Ascending aorta (tissue), 2 donors: ENCODE results near the gene MAT2B. TPM values are rescaled to one million over a fixed set of nuclear protein-coding genes. Genes with fewer than 3 reads are reported as not detected.

Source experiments
- DNase-seq, 2 donors: peaks; one replicate each; pipeline ENCODE4 v3.0.0-alpha.2; 2019; ENCODE audit warnings: low spot score in 2 of 2
- H3K27ac ChIP-seq, 2 donors: fragments of 200-600 bp; sonication (generic); one replicate each; pipeline ENCODE4 v1.5.1; 2016 to 2017; ENCODE audit warnings: mild to moderate bottlenecking in 1 of 2
- H3K27me3 ChIP-seq: fragments of 200-600 bp; sonication (generic); one replicate; pipeline ENCODE4 v1.5.1; 2017
- H3K36me3 ChIP-seq, 2 donors: fragments of 200-600 bp; sonication (generic); one replicate each; pipeline ENCODE4 v1.5.1; 2016
- H3K4me1 ChIP-seq, 2 donors: fragments of 200-600 bp; sonication (generic); one replicate each; pipeline ENCODE4 v1.5.1; 2016 to 2017; ENCODE audit warnings: mild to moderate bottlenecking in 1 of 2
- H3K4me3 ChIP-seq, 2 donors: fragments of 200-600 bp; sonication (generic); one replicate each; pipeline ENCODE4 v1.5.1; 2016 to 2017; ENCODE audit warnings: mild to moderate bottlenecking in 1 of 2
- H3K9me3 ChIP-seq, 2 donors: fragments of 200-600 bp; sonication (generic); one replicate each; pipeline ENCODE4 v1.5.1; 2016
- intact Hi-C: fragments of 100-400 bp; cut with DNase I; formaldehyde crosslinking; loops from one replicate; pipeline ENCODE4 v1.15.1; 2023
- total RNA-seq: library from RNA; depleted of rRNA; stranded (reverse); fragments of >200 nt; gene quantifications from one replicate; pipeline ENCODE4 v1.1.0, GENCODE V29; 2016
- TF ChIP-seq, protein P1 (sequence below), 3 experiments: fragments of 200-600 bp in 2 of 3; fragments of 450-650 bp in 1 of 3; sonication (generic) in 2 of 3; IDR thresholded peaks; one replicate each; pipeline ENCODE4 v1.5.1; 2016 to 2019; ENCODE audit warnings: antibody characterized with exemption in 3 of 3, mild to moderate bottlenecking in 1 of 3, moderate library complexity in 1 of 3

MAT2B gene
- total RNA-seq, 1 donor from 2014 or later: 21.8 TPM

DNA sequence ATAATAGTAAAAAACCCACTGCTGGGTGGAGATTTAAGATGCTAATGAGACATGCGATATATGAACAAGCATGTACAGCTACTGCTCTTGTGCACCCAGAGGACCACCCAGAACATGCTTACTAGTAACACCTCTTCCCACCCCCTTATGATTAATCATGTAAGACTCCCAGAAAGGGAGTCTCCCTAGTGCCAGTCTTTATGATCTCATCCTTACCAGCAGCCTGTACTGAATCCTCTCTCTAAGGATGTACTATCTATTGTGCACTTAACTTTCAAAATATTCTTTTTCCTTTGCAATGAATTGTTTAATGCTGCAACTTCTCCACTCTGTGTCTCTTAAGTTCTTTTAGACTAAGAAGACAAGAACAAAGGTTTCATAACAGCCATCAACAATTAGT, 9.1 kb upstream of the MAT2B start:
- DNase-seq: no peak
- H3K9me3 ChIP-seq: no peaks in the 10 kb centered on the region
- H3K4me3 ChIP-seq: no peak overlapping the region
- no peaks in the 10 kb centered on the region for H3K36me3 ChIP-seq
- no peak overlapping the region for H3K27ac ChIP-seq
- intact Hi-C loops: no loop called here
- H3K27me3 ChIP-seq: no peaks in the 10 kb centered on the region
- TF ChIP-seq, protein P1, sequence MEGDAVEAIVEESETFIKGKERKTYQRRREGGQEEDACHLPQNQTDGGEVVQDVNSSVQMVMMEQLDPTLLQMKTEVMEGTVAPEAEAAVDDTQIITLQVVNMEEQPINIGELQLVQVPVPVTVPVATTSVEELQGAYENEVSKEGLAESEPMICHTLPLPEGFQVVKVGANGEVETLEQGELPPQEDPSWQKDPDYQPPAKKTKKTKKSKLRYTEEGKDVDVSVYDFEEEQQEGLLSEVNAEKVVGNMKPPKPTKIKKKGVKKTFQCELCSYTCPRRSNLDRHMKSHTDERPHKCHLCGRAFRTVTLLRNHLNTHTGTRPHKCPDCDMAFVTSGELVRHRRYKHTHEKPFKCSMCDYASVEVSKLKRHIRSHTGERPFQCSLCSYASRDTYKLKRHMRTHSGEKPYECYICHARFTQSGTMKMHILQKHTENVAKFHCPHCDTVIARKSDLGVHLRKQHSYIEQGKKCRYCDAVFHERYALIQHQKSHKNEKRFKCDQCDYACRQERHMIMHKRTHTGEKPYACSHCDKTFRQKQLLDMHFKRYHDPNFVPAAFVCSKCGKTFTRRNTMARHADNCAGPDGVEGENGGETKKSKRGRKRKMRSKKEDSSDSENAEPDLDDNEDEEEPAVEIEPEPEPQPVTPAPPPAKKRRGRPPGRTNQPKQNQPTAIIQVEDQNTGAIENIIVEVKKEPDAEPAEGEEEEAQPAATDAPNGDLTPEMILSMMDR (IDR thresholded peaks at IDR 0.05): no peak
- H3K4me1 ChIP-seq: no peaks in the 10 kb centered on the region

DNA sequence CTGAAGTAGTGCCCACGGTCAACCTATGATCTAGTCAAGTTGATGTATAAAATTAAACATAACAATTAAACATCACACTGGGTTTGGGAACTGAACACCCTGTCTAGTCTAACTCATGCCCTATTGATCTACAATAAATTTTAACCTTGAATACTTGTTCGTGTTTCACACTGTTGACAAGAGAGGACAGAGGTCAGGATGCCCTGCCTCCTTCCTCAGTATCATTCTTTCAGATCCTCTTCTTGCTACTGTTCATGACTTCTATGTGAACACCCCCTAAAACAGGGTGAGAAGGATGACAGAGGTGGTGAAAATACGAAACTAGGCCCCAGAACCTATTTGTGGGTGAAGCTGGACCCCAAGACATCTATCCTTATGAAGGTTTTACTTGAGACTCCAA, 8.1 kb upstream of the MAT2B start:
- Histone ChIP-seq H3K27me3 (no peaks in the 10 kb centered on the region), H3K4me3 (no peak overlapping the region), H3K36me3 (no peaks in the 10 kb centered on the region), H3K27ac (no peak overlapping the region), H3K9me3 (no peaks in the 10 kb centered on the region), H3K4me1 (peaks cover 0 to under 1% of the 10 kb centered on the region in 2 donors)
- intact Hi-C loops: no loop called here
- DNase-seq: no peak
- TF ChIP-seq, protein P1 (IDR thresholded peaks at IDR 0.05): no peak

DNA sequence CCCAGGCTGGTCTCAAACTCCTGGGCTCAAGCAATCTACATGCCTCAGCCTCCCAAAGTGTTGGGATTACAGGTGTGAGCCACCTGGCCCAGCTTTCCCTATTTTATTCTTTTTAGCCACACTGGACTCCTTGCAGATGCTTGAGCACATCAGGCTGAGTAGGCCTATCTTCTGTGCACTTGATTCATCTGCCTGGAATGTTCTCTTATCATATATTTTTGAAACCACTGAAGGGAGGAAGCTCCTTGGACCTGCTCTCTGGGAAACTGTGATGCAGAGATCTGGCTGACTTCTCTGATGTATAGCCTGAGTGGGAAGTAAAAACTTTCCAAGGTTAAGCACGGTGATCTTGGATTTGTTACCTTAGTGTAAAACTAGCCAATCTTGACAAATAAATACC, 6.5 kb upstream of the MAT2B start:
- H3K9me3 ChIP-seq: no peaks in the 10 kb centered on the region
- no peak for DNase-seq
- H3K4me3 ChIP-seq: no peak overlapping the region
- intact Hi-C loops: no loop called here
- peaks cover 3 to 7% of the 10 kb centered on the region in 2 donors for H3K4me1 ChIP-seq
- H3K36me3 ChIP-seq: no peaks in the 10 kb centered on the region
- TF ChIP-seq, protein P1 (IDR thresholded peaks at IDR 0.05): no peak
- H3K27me3 ChIP-seq: no peaks in the 10 kb centered on the region
- H3K27ac ChIP-seq: no peak overlapping the region

DNA sequence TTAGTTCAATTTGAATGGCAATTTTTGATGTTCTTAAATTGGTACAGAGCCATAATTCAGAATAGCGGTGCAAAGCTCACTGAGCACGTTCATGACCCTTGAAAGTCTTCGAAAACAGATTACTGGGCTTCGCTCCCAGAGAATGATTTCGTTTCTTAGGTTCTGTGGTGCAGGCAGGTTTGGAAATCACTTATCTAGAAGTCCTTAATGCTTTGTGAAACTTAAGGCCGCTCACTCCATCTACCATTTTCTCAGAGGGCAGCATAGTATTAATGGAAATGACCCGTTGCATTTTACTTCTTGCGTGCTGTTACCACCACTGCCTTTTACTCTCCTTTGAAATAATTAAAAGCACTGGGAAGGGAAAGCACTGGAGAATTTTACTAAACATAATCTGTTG, 2.9 kb upstream of the MAT2B start:
- Histone ChIP-seq H3K27me3 (no peaks in the 10 kb centered on the region), H3K36me3 (no peaks in the 10 kb centered on the region), H3K9me3 (no peaks in the 10 kb centered on the region), H3K4me3 (peak overlapping the region; percentile 83 to 93), H3K27ac (peak overlapping the region; percentile 97 to 99), H3K4me1 (peaks cover 7 to 8% of the 10 kb centered on the region in 2 donors)
- intact Hi-C loops: no loop called here
- TF ChIP-seq, protein P1 (IDR thresholded peaks at IDR 0.05): no peak
- no peak for DNase-seq

DNA sequence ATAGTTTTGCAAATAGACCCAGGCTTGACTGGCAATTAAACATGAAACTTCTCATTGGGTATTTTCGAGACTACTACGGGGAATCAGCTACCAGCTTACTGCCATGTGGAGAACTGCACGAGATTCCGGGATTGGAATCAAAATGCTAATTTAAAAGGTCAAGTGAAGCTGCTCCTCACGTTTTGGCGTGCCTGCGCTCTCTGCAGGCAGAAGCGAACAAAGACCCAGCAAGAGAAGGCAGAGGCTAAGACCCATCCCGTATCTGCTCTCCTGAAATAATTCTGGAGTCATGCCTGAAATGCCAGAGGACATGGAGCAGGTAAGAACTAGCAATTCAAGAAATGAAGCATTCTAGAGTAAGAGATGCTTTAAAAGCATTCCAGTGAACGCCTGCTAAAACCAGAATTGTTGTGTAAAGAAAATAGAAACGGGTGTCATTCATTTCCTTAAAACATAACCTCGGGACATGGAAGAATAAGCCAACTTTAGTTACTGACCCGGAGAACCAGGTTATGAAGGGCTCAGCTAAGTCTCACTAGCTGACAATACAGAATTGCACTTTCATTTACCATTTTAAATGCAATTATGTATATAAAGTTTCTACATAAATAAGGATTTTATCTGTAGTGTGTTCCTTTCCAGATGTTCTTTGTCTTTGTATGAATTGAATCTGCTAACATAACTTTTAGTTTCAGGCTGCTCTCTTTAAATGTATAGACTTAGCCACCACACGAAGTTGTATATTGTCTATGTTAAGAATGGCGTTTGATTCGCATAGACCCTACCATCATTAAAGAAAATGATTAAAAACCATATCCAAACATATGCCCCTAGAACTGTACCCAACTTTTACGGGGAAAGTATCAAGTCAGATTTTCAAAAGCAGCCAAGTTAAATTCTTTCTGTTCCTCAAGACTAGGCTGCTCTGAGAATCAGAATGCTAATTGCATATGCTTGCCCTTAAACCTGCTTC, 2.0 kb upstream of the MAT2B start:
- Histone ChIP-seq H3K4me1 (peaks cover 7 to 17% of the 10 kb centered on the region in 2 donors), H3K36me3 (no peaks in the 10 kb centered on the region), H3K27ac (peak overlapping the region; percentile 97 to 99), H3K4me3 (peak overlapping the region; percentile 83 to 93), H3K27me3 (no peaks in the 10 kb centered on the region), H3K9me3 (no peaks in the 10 kb centered on the region)
- TF ChIP-seq, protein P1 (IDR thresholded peaks at IDR 0.05): peak in 2 of 3 experiments; percentile 33 to 44
- intact Hi-C loops: no loop called here
- DNase-seq: peak in 1 of 2 donors; percentile 80
